IMR-90 (cell line): ENCODE data around the gene DOCK10. TPM values are rescaled to one million over a fixed set of nuclear protein-coding genes. Genes with fewer than 3 reads are reported as not detected.

Experiments
- ATAC-seq: fragments of 200-7000 bp; cut with Tn5 transposase; 2 replicates; pipeline ENCODE4 v1.9.1; 2020; ENCODE audit warnings: low read depth, mild to moderate bottlenecking, moderate library complexity
- BruUV-seq: library from RNA; stranded (reverse); fragments of 400-500 nt; replicated peaks from 2 replicates; lab custom pipeline; 2021; lab: Mats Ljungman, UMichigan
- CTCF ChIA-PET: fragments of 300-600 bp; formaldehyde crosslinking; extraction: SDS; loops from one replicate; lab custom pipeline; 2021; ENCODE audit warnings: antibody characterized with exemption; lab: Yijun Ruan, JAX
- POLR2A ChIA-PET: fragments of 300-600 bp; sonication (Branson Sonifier 250); formaldehyde crosslinking; loops from one replicate; lab custom pipeline; 2022; ENCODE audit warnings: antibody characterized with exemption; ENCODE audit not compliant: unreplicated experiment; lab: Charles Lee
- DNase-seq: peaks from one replicate; pipeline ENCODE4 v3.0.0; 2013
- H2AFZ ChIP-seq: replicated peaks from 2 replicates; pipeline ENCODE3; 2013; ENCODE audit warnings: low read length, mild to moderate bottlenecking; ENCODE audit not compliant: poor library complexity
- H2AK5ac ChIP-seq: 2 replicates; pipeline ENCODE4 v1.6.1; 2013; ENCODE audit warnings: low read depth, low read length, inconsistent platforms
- H2AK9ac ChIP-seq: replicated peaks from 2 replicates; pipeline ENCODE3; 2013; ENCODE audit warnings: mild to moderate bottlenecking, low read depth, low read length, moderate library complexity; ENCODE audit not compliant: poor library complexity
- H2BK120ac ChIP-seq: 2 replicates; pipeline ENCODE4 v1.6.1; 2013; ENCODE audit warnings: low read depth, low read length, inconsistent platforms
- H2BK15ac ChIP-seq: 3 replicates; pipeline ENCODE4 v1.6.1; 2013; ENCODE audit warnings: low read depth, low read length, inconsistent platforms
- H2BK20ac ChIP-seq: 2 replicates; pipeline ENCODE4 v1.6.1; 2013; ENCODE audit warnings: low read depth, mild to moderate bottlenecking, inconsistent platforms, low read length, moderate library complexity
- H2BK5ac ChIP-seq: 2 replicates; pipeline ENCODE4 v1.6.1; 2013; ENCODE audit warnings: mild to moderate bottlenecking, low read depth, low read length, inconsistent platforms; ENCODE audit not compliant: poor library complexity, severe bottlenecking
- H3K14ac ChIP-seq: replicated peaks from 2 replicates; pipeline ENCODE4 v1.6.1; 2013; ENCODE audit warnings: low read depth, low read length, inconsistent platforms
- H3K18ac ChIP-seq: 2 replicates; pipeline ENCODE4 v1.6.1; 2013; ENCODE audit warnings: low read depth, low read length, control low read depth
- H3K23ac ChIP-seq: 2 replicates; pipeline ENCODE4 v1.6.1; 2013; ENCODE audit warnings: low read depth, low read length, inconsistent platforms
- H3K27ac ChIP-seq: 2 replicates; pipeline ENCODE4 v1.5.1; 2013; ENCODE audit warnings: mild to moderate bottlenecking, control low read depth, low read length; ENCODE audit not compliant: insufficient read depth
- H3K27me3 ChIP-seq: 2 replicates; pipeline ENCODE4 v1.6.1; 2013; ENCODE audit warnings: low read length; ENCODE audit not compliant: control insufficient read depth, insufficient read depth
- H3K36me3 ChIP-seq: 2 replicates; pipeline ENCODE4 v1.6.1; 2013; ENCODE audit warnings: low read length, mixed read lengths; ENCODE audit not compliant: control insufficient read depth, insufficient read depth
- H3K4ac ChIP-seq: 2 replicates; pipeline ENCODE4 v1.6.1; 2013; ENCODE audit warnings: low read depth, low read length, inconsistent platforms
- H3K4me1 ChIP-seq: 2 replicates; pipeline ENCODE4 v1.6.1; 2013; ENCODE audit warnings: low read length, mixed read lengths; ENCODE audit not compliant: control insufficient read depth, insufficient read depth
- H3K4me2 ChIP-seq: 2 replicates; pipeline ENCODE4 v1.6.1; 2013; ENCODE audit warnings: low read depth, mild to moderate bottlenecking, control low read depth, low read length, moderate library complexity
- H3K4me3 ChIP-seq: 2 replicates; pipeline ENCODE4 v1.5.1; 2013; ENCODE audit warnings: low read depth, mild to moderate bottlenecking, control low read depth, low read length, moderate library complexity; ENCODE audit not compliant: insufficient read depth
- H3K56ac ChIP-seq: 2 replicates; pipeline ENCODE4 v1.6.1; 2013; ENCODE audit warnings: low read length, inconsistent platforms; ENCODE audit not compliant: insufficient read depth; ENCODE audit errors: extremely low read depth
- H3K79me1 ChIP-seq, 2 experiments: 2 replicates each; pipeline ENCODE4 v1.6.1; 2013; ENCODE audit warnings: low read length in 2 of 2, inconsistent platforms in 1 of 2, low read depth in 1 of 2
- H3K9ac ChIP-seq: 2 replicates; pipeline ENCODE4 v1.6.1; 2013; ENCODE audit warnings: low read depth, low read length, control low read depth
- H3K9me1 ChIP-seq: 2 replicates; pipeline ENCODE4 v1.6.1; 2013; ENCODE audit warnings: low read length, inconsistent platforms; ENCODE audit not compliant: insufficient read depth
- H3K9me3 ChIP-seq: 2 replicates; pipeline ENCODE4 v1.6.1; 2013; ENCODE audit warnings: low read length; ENCODE audit not compliant: control insufficient read depth, insufficient read depth
- H4K20me1 ChIP-seq: 2 replicates; pipeline ENCODE4 v1.6.1; 2013; ENCODE audit warnings: low read length, inconsistent platforms; ENCODE audit not compliant: insufficient read depth
- H4K5ac ChIP-seq: 2 replicates; pipeline ENCODE4 v1.6.1; 2013; ENCODE audit warnings: mild to moderate bottlenecking, low read depth, low read length, control low read depth
- H4K8ac ChIP-seq, 2 experiments: 2 replicates each; pipeline ENCODE4 v1.6.1; 2013; ENCODE audit warnings: low read depth in 2 of 2, low read length in 2 of 2, control low read depth in 1 of 2, inconsistent platforms in 1 of 2
- H4K91ac ChIP-seq: 2 replicates; pipeline ENCODE4 v1.6.1; 2013; ENCODE audit warnings: low read depth, low read length, inconsistent platforms; ENCODE audit not compliant: insufficient read depth
- BHLHE40 ChIP-seq: fragments of 150-350 bp; IDR thresholded peaks from 2 replicates; pipeline ENCODE4 v1.6.1; 2016; ENCODE audit warnings: mild to moderate bottlenecking, low read depth, low read length
- CEBPB ChIP-seq: IDR thresholded peaks from 2 replicates; pipeline ENCODE4 v1.6.1; 2012; ENCODE audit warnings: low read depth, low read length, improper control_type of control experiment
- CHD1 ChIP-seq: IDR thresholded peaks from 2 replicates; pipeline ENCODE4 v1.6.1; 2012; ENCODE audit warnings: low read depth, low read length, improper control_type of control experiment
- CTCF ChIP-seq: conservative IDR thresholded peaks from 2 replicates; pipeline ENCODE4 v1.5.1; 2012; ENCODE audit warnings: mild to moderate bottlenecking, low read depth, low read length, improper control_type of control experiment
- ELK1 ChIP-seq: fragments of 150-350 bp; IDR thresholded peaks from 2 replicates; pipeline ENCODE4 v1.6.1; 2016; ENCODE audit warnings: low read depth, mild to moderate bottlenecking, low read length, moderate library complexity, borderline replicate concordance
- FOS ChIP-seq: fragments of 150-350 bp; IDR thresholded peaks from 2 replicates; pipeline ENCODE4 v1.6.1; 2016; ENCODE audit warnings: low read depth, low read length
- MAFK ChIP-seq: IDR thresholded peaks from 2 replicates; pipeline ENCODE4 v1.6.1; 2012; ENCODE audit warnings: low read depth, low read length, improper control_type of control experiment
- MAZ ChIP-seq: IDR thresholded peaks from 2 replicates; pipeline ENCODE4 v1.6.1; 2012; ENCODE audit warnings: low read depth, mild to moderate bottlenecking, low read length, improper control_type of control experiment, moderate library complexity, borderline replicate concordance
- MXI1 ChIP-seq: IDR thresholded peaks from 2 replicates; pipeline ENCODE4 v1.6.1; 2012; ENCODE audit warnings: low read depth, mild to moderate bottlenecking, low read length, moderate library complexity, borderline replicate concordance
- NFE2L2 ChIP-seq: fragments of 150-350 bp; IDR thresholded peaks from 2 replicates; pipeline ENCODE4 v1.6.1; 2016; ENCODE audit warnings: low read depth, mild to moderate bottlenecking, low read length
- POLR2A ChIP-seq: IDR thresholded peaks from 2 replicates; pipeline ENCODE4 v1.6.1; 2012; ENCODE audit warnings: mild to moderate bottlenecking, low read depth, low read length
- RAD21 ChIP-seq: IDR thresholded peaks from 2 replicates; pipeline ENCODE4 v1.6.1; 2012; ENCODE audit warnings: low read length, improper control_type of control experiment
- RCOR1 ChIP-seq: IDR thresholded peaks from 2 replicates; pipeline ENCODE4 v1.6.1; 2012; ENCODE audit warnings: mild to moderate bottlenecking, low read length, improper control_type of control experiment; ENCODE audit not compliant: insufficient replicate concordance
- RFX5 ChIP-seq: IDR thresholded peaks from 2 replicates; pipeline ENCODE4 v1.8.0; 2012; ENCODE audit warnings: low read depth, mild to moderate bottlenecking, low read length, moderate library complexity
- SMC3 ChIP-seq: fragments of 150-350 bp; IDR thresholded peaks from 2 replicates; pipeline ENCODE4 v1.6.1; 2016; ENCODE audit warnings: low read depth, mild to moderate bottlenecking, antibody characterized with exemption, low read length, moderate library complexity
- USF2 ChIP-seq: fragments of 150-350 bp; IDR thresholded peaks from 2 replicates; pipeline ENCODE4 v1.6.1; 2017; ENCODE audit warnings: mild to moderate bottlenecking, antibody characterized with exemption, low read length, low read depth
- WGBS, 2 experiments: methylation state at CpG; one replicate each; pipeline versions ENCODE4 v1.1.5 to v1.1.7; 2013; ENCODE audit warnings: missing lambda C conversion rate in 2 of 2; ENCODE audit not compliant: insufficient read length in 1 of 2; ENCODE audit errors: extremely low coverage in 2 of 2; 5-methylcytosine and 5-hydroxymethylcytosine counted together
- dilution Hi-C: fragments of 300-500 bp; cut with HindIII; formaldehyde crosslinking; loops from one replicate; pipeline ENCODE4 v1.14.3; 2018; ENCODE audit warnings: low sequenced_read_pairs; ENCODE audit not compliant: unreplicated experiment
- in situ Hi-C: fragments of 300-500 bp; cut with MboI; formaldehyde crosslinking; loops from 3 replicates; pipeline ENCODE4 v1.14.3; 2019; ENCODE audit warnings: low sequenced_read_pairs, inconsistent platforms, mixed read lengths
- intact Hi-C: fragments of 100-400 bp; cut with micrococcal nuclease; formaldehyde crosslinking; loops from 2 replicates; pipeline ENCODE4 v1.10.0; 2022
- polyA plus RNA-seq, 3 experiments: library from polyadenylated mRNA; depleted of rRNA; stranded (reverse); fragments of >200 nt; gene quantifications; 2 replicates each; pipeline ENCODE4 v1.2.3, GENCODE V29; 2012; ENCODE audit warnings: low replicate concordance in 1 of 3
- total RNA-seq: library from RNA; depleted of rRNA; stranded (reverse); fragments of >200 nt; gene quantifications from 2 replicates; pipeline ENCODE4 v1.2.3, GENCODE V29; 2012

DOCK10 gene
- total and polyA plus RNA-seq, 2 of the 4 experiments (the other 2 are of a cell fraction) = 58.6 to 75.3 TPM

GRCh38 chr2:225010804-225011203 lies 31.5 kb downstream of the DOCK10 start:
- no peak overlapping the region for H3K9ac ChIP-seq
- no peak overlapping the region for H4K91ac ChIP-seq
- H4K20me1 ChIP-seq = no peaks in the 10 kb centered on the region
- intact Hi-C loops (no loop called here), in situ Hi-C loops (loop anchor here (25.0 kb wide), 2 partner anchors 649 to 651 kb away; no protein-coding TSS in a partner anchor), dilution Hi-C loops (no loop called here)
- H3K4me3 ChIP-seq = no peak overlapping the region
- H3K9me1 ChIP-seq = peaks cover 6% of the 10 kb centered on the region
- peak overlapping the region; percentile 46; the same call in 1 of the 2 replicates for H3K18ac ChIP-seq
- peak overlapping the region; percentile 18; the same call in 1 of the 2 replicates for H2BK120ac ChIP-seq
- no CpG with 5 or more reads among the region's 4 CpGs for WGBS, 2 experiments
- H3K4ac ChIP-seq = no peak overlapping the region
- H3K4me2 ChIP-seq = peak overlapping the region; percentile 51; the same call in 1 of the 2 replicates
- H2AFZ ChIP-seq = no peak overlapping the region
- no peak overlapping the region for H2AK5ac ChIP-seq
- H3K27ac ChIP-seq = no peak overlapping the region
- ATAC-seq (peak; percentile 66), DNase-seq (peak; percentile 91)
- 0 out of 4 replicates have a peak overlapping the region, but pooled peaks of 1 of the 2 experiments have one; percentile 29 for H4K8ac ChIP-seq
- H2BK5ac ChIP-seq = peak overlapping the region; percentile 80
- H4K5ac ChIP-seq = peak overlapping the region; percentile 39; the same call in 1 of the 2 replicates
- no peaks in the 10 kb centered on the region for H3K27me3 ChIP-seq
- H2BK20ac ChIP-seq = peak overlapping the region; percentile 67; the same call in 1 of the 2 replicates
- H3K23ac ChIP-seq = no peak overlapping the region
- no peak overlapping the region for H3K56ac ChIP-seq
- BruUV-seq = no TSS peak
- H3K9me3 ChIP-seq = no peaks in the 10 kb centered on the region
- H3K4me1 ChIP-seq = peaks cover 11% of the 10 kb centered on the region
- H3K14ac ChIP-seq = no peak overlapping the region
- peaks cover 24 to 53% of the 10 kb centered on the region in 2 experiments; a peak in 3 of 4 replicates for H3K79me1 ChIP-seq
- H2AK9ac ChIP-seq = no peak overlapping the region
- no peak overlapping the region for H2BK15ac ChIP-seq
- ChIA-PET CTCF (no interaction called here), POLR2A (no interaction called here)
- TF ChIP-seq NFE2L2 = peak; percentile 66; the same call in 1 of the 2 replicates
- no peak for TF ChIP-seq ELK1
- no peak for TF ChIP-seq USF2
- TF ChIP-seq MXI1 = no peak
- no peak for TF ChIP-seq CTCF
- no peak for TF ChIP-seq RFX5
- 0 out of 2 replicates have a peak, but pooled peaks have one; percentile 2 for TF ChIP-seq RAD21
- TF ChIP-seq CHD1 = no peak
- peak; percentile 80 for TF ChIP-seq FOS
- no peak for TF ChIP-seq RCOR1
- TF ChIP-seq CEBPB = peak; percentile 13; the same call in 1 of the 2 replicates
- TF ChIP-seq BHLHE40 = no peak; the same call in 1 of the 2 replicates
- TF ChIP-seq SMC3 = no peak
- TF ChIP-seq MAFK = peak; percentile 58
- TF ChIP-seq POLR2A = no peak
- TF ChIP-seq MAZ = no peak
- H3K36me3 ChIP-seq = no peaks in the 10 kb centered on the region
